Hematopoietic multipotent progenitor cell treated with erythropoietin and hydrocortisone succinate and interleukin-3 and kit ligand, for 8 days (in vitro differentiated cells): ENCODE results near the gene SRCAP.
A peak's percentile ranks its signal among the peaks of the same experiment; 100 is the strongest.

Experiments
- DNase-seq: peaks from one replicate; pipeline ENCODE4 v3.0.0-alpha.2; 2015

Gene SRCAP

DNA sequence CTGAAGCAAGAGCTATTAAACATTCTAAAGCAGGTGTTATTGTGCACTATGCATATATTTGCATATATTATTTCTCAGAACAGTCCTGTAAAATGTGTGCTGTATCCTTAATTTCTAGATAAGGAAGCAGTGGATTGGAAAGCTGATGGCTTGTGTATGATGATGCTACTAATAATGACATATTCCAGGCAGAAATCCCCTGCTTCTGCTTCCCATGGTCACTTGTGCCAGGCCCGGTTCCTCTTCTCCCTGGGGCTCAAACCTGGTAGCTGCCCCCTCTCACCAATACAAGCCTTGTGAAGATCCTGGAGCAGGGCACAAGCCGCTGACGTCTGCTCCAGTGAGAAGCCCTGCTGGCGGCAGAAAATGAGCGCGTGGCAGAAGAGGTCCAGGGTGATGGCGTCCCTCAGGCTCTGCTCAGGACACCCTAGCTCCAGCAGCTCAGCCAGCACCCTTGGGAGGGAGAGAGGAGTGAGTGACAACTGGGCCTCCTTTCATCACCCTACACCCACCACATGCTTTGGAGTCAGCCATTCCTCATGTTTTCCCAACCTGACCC is 61.1 kb downstream of the SRCAP start:
- no peak for DNase-seq

- no peak for DNase-seq
Measured at GRCh38 chr16:30760577-30761426, 61.8 kb downstream of the SRCAP start.

GRCh38 chr16:30761427-30761927 is 62.5 kb downstream of the SRCAP start:
- peak; percentile 62 for DNase-seq

- DNase-seq = peak; percentile 99
Measured at GRCh38 chr16:30761928-30762902, 63.2 kb downstream of the SRCAP start, which contains the start of the genes CFAP119 and RNF40. Gene CFAP119, minus strand, starts transcription at chr16:30762062. Its CDS starts 314 bp downstream, at chr16:30761748. Gene RNF40, plus strand, starts transcription at chr16:30762322. Its CDS starts 224 bp downstream, at chr16:30762546.

DNA sequence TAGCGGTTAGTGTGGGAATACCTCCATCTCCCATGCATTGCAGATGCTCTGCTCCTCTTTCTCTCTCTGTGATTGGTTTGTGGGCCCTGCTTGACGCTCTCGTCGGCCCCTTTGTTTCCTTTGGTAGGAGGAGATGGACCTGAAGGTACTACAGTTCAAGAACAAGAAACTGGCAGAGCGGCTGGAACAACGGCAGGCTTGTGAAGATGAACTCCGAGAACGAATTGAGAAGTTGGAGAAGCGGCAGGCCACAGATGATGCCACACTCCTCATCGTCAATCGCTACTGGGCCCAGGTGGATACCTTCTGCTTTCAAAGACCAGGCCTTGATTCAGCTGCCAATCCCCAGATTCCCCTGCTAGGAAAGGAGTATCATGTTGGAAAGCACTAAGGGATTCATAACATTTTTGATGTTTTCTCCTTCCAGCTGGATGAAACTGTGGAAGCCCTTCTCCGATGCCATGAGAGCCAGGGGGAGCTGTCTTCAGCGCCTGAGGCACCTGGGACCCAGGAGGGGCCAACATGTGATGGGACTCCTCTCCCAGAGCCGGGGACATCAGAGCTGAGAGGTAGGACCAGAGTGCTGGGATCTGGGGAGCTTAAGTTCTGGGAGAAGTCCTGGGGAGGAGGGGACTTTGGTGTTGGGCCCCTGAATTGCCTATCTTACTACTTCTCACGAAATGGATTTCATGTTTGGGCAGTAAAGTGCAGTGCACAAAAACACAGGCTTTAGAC is 64.2 kb downstream of the SRCAP start:
- DNase-seq = no peak

GRCh38 chr16:30764086-30764485 is 65.1 kb downstream of the SRCAP start:
- DNase-seq = no peak

DNA sequence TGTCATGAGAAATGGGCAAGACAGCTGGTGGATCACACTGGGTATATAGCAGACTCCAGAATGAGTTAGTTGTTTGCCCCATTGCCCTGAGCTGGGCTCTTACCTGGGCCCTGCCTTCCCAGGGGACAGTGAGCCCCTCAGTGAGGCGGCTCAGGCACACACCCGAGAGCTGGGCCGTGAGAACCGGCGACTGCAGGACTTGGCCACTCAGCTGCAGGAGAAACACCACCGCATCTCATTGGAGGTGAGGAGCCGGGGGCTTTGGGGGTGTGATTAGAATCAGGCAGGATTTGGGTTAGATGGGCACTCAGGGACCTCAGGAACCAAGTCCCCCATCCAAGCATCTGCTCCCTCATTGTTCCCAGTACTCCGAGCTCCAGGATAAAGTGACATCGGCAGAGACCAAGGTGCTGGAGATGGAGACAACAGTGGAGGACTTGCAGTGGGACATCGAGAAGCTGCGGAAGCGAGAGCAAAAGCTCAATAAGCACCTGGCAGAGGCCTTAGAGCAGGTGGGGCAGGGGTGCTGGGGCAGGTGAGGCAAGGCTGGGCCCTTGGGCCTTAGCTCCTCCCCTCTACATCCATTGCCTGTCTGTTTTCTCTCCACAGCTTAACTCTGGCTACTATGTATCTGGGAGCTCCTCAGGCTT is 66.0 kb downstream of the SRCAP start:
- DNase-seq = no peak

DNA sequence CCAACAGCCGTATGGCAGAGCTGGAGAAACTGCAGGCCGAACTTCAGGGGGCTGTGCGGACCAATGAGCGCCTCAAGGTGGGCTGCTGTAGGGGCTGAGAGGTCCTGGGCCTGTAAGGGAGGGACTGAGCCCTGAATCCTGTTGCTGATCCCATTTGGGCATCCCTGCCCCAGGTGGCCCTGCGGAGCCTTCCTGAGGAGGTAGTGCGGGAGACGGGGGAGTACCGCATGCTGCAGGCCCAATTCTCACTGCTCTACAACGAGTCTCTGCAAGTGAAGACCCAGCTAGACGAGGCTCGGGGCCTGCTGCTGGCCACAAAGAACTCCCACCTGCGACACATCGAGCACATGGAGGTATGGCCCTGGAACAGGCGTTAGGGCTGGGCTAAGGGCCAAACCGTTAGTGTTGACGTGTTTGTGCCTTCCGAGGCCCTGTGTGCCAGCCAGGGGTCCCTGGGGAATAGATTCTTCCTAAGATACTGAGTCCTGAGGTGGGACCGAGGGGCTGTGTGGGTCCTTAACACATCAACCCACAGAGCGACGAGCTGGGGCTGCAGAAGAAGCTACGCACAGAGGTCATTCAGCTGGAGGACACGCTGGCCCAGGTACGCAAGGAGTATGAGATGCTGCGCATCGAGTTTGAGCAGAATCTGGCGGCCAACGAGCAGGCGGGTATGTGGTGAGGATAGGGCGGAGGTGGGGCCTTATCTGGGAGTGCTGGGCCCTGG is 67.4 kb downstream of the SRCAP start:
- DNase-seq = peak; percentile 92

GRCh38 chr16:30766933-30767284 is 67.9 kb downstream of the SRCAP start:
- DNase-seq = no peak

DNA sequence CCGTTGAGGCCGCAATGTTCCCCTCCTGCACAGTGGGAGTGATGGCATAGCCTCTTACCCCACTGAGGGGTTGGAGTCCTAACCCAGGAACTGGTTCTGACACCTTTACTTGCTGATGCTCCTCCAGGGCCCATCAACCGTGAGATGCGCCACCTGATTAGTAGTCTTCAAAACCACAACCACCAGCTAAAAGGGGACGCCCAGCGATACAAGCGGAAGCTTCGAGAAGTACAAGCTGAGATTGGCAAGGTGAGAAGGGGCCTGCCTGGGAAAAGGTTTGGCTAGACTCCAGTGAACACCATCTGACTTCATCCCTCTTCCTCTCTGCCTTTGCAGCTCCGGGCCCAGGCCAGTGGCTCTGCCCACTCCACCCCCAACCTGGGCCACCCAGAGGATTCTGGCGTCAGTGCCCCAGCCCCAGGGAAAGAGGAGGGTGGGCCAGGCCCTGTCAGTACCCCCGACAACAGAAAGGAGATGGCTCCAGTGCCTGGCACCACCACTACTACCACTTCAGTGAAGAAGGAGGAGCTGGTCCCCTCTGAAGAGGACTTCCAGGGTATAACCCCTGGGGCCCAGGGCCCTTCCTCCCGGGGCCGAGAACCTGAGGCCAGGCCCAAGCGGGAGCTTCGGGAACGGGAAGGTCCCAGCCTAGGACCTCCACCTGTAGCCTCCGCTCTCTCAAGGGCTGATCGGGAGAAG is 68.9 kb downstream of the SRCAP start:
- no peak for DNase-seq

DNA sequence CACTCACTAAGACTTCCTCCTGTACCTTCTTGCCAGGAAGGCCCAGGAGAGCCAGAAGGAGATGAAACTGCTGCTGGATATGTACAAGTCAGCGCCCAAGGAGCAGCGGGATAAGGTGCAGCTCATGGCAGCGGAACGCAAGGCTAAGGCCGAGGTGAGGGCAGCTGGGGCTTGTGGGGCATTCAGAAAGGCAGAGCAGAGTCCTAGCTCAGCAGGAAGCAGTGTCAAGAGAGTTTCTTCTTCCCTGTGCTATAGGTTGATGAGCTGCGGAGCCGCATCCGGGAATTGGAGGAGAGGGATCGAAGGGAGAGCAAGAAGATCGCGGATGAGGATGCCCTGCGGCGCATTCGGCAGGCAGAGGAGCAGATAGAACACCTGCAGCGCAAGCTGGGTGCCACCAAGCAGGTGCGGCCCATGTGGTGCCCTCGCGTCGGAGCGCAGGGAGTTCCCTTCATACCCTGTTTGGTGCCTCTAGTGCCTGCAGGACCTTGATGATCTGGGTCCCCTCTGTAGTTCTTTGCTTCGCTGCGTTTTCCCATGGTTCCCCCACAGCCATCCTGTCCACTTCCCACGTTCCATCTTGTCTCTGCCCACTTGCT is 69.7 kb downstream of the SRCAP start:
- no peak for DNase-seq

- DNase-seq = no peak
Measured at GRCh38 chr16:30769379-30770089, 70.6 kb downstream of the SRCAP start.

- no peak for DNase-seq
Measured at GRCh38 chr16:30771726-30772125, 72.8 kb downstream of the SRCAP start.

DNA sequence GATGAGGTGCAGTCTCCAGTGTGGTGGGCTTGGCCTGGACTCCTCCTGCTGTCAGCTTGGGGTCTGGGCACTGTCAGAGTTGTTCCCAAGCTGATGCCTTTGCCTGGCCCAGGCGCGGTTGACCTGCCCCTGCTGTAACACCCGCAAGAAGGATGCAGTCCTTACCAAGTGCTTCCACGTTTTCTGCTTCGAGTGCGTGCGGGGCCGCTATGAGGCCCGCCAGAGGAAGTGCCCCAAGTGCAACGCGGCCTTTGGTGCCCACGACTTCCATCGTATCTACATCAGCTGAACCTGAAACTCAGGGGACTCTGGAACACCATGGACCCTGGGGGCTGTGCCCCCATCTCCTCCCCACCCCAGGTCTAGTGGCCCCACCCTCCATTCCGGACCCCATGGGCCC is 74.9 kb downstream of the SRCAP start:
- no peak for DNase-seq

DNA sequence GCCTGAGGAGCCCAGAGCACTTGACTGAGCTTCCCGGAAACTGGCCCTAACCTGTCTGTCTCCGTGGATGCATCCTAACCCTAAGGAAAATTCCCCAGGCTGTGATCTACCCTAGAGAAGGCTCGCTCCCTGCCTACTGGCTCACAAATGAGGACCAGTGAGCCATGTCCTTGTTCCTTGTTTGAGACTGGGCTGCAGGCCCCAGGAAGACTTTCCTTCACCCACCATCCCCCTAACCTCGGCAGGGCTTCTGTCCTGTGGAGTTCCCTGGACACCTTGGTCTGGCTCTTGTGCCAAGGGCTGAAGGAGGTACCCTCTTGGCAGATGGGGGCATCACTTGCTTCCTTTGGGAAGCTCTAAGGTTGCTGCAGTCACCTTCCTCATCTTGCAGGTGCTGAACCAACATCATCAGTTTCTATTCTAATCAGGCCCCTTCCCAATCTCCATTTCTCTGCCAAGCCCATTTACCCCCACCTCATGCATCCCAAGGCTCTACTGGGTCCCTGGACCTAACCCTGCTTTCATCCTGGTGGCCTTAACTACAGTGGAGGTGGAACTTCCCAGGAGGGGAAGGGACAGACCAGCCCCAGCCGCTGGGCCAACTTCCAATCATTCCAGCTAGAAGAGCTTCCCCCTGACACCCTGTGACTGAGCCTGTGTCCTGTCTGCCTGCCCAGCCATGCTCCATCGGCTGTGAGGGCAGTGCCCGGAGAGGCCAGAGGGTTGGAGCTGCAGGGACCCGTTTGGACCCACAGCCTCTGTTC is 75.6 kb downstream of the SRCAP start:
- DNase-seq = no peak

- no peak for DNase-seq
Measured at GRCh38 chr16:30775131-30775391, 76.1 kb downstream of the SRCAP start.

DNA sequence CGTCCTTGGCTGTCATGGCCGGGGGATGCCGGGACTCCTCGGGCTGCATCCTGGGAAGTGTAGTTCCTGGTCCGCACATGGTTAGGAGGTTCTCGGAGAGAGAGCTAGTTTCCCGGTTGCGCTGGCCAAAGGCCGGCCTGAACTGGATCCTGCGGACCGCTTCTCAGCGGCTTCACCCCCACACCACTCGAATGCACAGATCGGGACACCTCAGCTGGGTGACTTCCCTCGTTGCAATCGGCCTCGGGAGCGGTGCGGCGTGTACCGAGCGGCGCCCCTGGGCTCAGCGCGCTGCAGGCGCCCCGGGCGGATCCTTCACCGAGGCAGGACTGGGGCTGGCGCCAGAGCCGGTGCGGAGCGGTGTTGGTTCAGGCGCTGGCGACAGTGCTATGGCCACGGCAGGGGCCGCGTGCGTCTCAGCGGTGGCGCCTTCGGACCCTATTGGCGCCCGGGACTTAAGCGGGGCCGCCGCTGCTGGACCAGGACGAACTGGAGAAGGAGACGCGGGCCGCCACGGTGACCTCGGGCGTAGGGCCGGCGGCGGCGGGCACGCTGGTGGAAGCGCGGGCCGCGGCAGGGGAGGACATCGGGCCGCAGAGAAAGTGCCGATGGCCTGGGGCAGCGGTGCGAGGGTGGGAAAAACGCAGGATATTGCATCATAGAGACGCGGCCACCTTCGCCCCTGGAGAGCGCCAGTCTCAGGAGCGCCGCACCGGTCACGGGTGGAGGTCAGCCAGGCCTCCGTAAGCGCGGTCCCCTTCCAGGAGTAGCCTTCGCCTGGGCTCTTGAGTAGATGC is 76.6 kb downstream of the SRCAP start:
- DNase-seq = peak; percentile 87
